Fibroblast of lung (primary cell): Measurements from ENCODE around the gene ACAP3. TPM values are rescaled to one million over a fixed set of nuclear protein-coding genes. Genes with fewer than 3 reads are reported as not detected.

Experiments
- DNase-seq, 2 donors: peaks; one replicate each; pipeline versions ENCODE4 v3.0.0 to v3.0.0-alpha.2; 2010; ENCODE audit warnings: low read depth in 2 of 2
- H2AFZ ChIP-seq: 2 replicates; pipeline ENCODE4 v1.5.1; 2012; ENCODE audit warnings: low read length, control low read depth, inconsistent platforms
- H3K27ac ChIP-seq: 2 replicates; pipeline ENCODE4 v1.5.1; 2011; ENCODE audit warnings: low read length, control low read depth; ENCODE audit not compliant: insufficient read depth
- H3K27me3 ChIP-seq: 2 replicates; pipeline ENCODE4 v1.5.1; 2011; ENCODE audit warnings: mild to moderate bottlenecking, low read length; ENCODE audit not compliant: control insufficient read depth, insufficient read depth
- H3K36me3 ChIP-seq: 2 replicates; pipeline ENCODE4 v1.5.1; 2011; ENCODE audit warnings: low read length; ENCODE audit not compliant: control insufficient read depth, insufficient read depth
- H3K4me1 ChIP-seq: 2 replicates; pipeline ENCODE4 v1.5.1; 2011; ENCODE audit warnings: low read length; ENCODE audit not compliant: control insufficient read depth, insufficient read depth; ENCODE audit errors: extremely low read depth
- H3K4me2 ChIP-seq: 2 replicates; pipeline ENCODE4 v1.5.1; 2011; ENCODE audit warnings: low read length, control low read depth; ENCODE audit not compliant: insufficient read depth; ENCODE audit errors: extremely low read depth
- H3K4me3 ChIP-seq, 4 experiments: fragments of 200-600 bp in 1 of 4; sonication (generic) in 1 of 4; replicated peaks in 1 of 4; 2 replicates each; pipeline ENCODE4 v1.5.1; 2011 to 2016; ENCODE audit warnings: low read length in 4 of 4, low read depth in 3 of 4, mild to moderate bottlenecking in 3 of 4, control low read depth in 2 of 4, inconsistent platforms in 1 of 4, mixed read lengths in 1 of 4; ENCODE audit not compliant: insufficient read depth in 1 of 4; ENCODE audit errors: control extremely low read depth in 1 of 4
- H3K79me2 ChIP-seq: 2 replicates; pipeline ENCODE4 v1.5.1; 2012; ENCODE audit warnings: mild to moderate bottlenecking, low read length, inconsistent platforms; ENCODE audit not compliant: control insufficient read depth, insufficient read depth
- H3K9ac ChIP-seq: 2 replicates; pipeline ENCODE4 v1.5.1; 2011; ENCODE audit warnings: mild to moderate bottlenecking, low read length, control low read depth; ENCODE audit not compliant: insufficient read depth
- H3K9me3 ChIP-seq: 2 replicates; pipeline ENCODE4 v1.5.1; 2012; ENCODE audit warnings: low read depth, low read length; ENCODE audit not compliant: control insufficient read depth, insufficient read depth
- H4K20me1 ChIP-seq: 2 replicates; pipeline ENCODE4 v1.5.1; 2011; ENCODE audit warnings: low read length; ENCODE audit not compliant: control insufficient read depth, insufficient read depth; ENCODE audit errors: extremely low read depth
- CTCF ChIP-seq, 2 donors: IDR thresholded peaks in 1 of 2; conservative IDR thresholded peaks in 1 of 2; 1 replicate in 1 of 2; 2 replicates in 1 of 2; pipeline ENCODE4 v1.5.1; 2011 to 2012; ENCODE audit warnings: low read length in 2 of 2, control low read depth in 1 of 2, inconsistent platforms in 1 of 2, low read depth in 1 of 2, mild to moderate bottlenecking in 1 of 2
- EZH2 ChIP-seq: IDR thresholded peaks from 2 replicates; pipeline ENCODE4 v1.5.1; 2012; ENCODE audit warnings: low read length, control low read depth, mild to moderate bottlenecking; ENCODE audit errors: missing control alignments
- polyA plus RNA-seq, 2 donors: library from polyadenylated mRNA; depleted of rRNA in 1 of 2; stranded (reverse) in 1 of 2; unstranded in 1 of 2; fragments of >200 nt; gene quantifications; 2 replicates each; pipeline ENCODE4 v1.2.1, GENCODE V29; 2011 to 2012; ENCODE audit warnings: missing spikeins in 1 of 2
- total RNA-seq: library from RNA; depleted of rRNA; stranded (reverse); fragments of >200 nt; gene quantifications from 2 replicates; pipeline ENCODE4 v1.2.1, GENCODE V29; 2014

ACAP3 gene
- total and polyA plus RNA-seq, 2 donors (not counting 1 experiment from before 2014, with no cell fraction given) = 15.3 to 50.9 TPM

- peak; percentile 78 to 89 for DNase-seq
- no peaks in the 10 kb centered on the region for H4K20me1 ChIP-seq
- H3K4me3 ChIP-seq = peak within 1 kb of the TSS; percentile 68 to 86 (median 84)
- H3K36me3 ChIP-seq = peaks cover 11% of the 10 kb centered on the region
- H3K27me3 ChIP-seq = no peaks in the 10 kb centered on the region
- H3K4me1 ChIP-seq = peaks cover 19% of the 10 kb centered on the region
- peaks cover 55% of the 10 kb centered on the region for H3K79me2 ChIP-seq
- no peaks in the 10 kb centered on the region for H3K9me3 ChIP-seq
- peak within 1 kb of the TSS; percentile 92 for H3K27ac ChIP-seq
- peak within 1 kb of the TSS; percentile 53 for H2AFZ ChIP-seq
- peak within 1 kb of the TSS; percentile 92 for H3K4me2 ChIP-seq
- peak within 1 kb of the TSS; percentile 96 for H3K9ac ChIP-seq
- TF ChIP-seq CTCF (conservative IDR thresholded peaks at IDR 0.05 in 1 of 2, IDR thresholded peaks at IDR 0.05 in 1 of 2; ENCODE audit: low read depth in 1 of 2, low read length in 2 of 2) (no peak), EZH2 (no peak)
Observed at GRCh38 chr1:1324524-1325287, 17.0 kb upstream of the ACAP3 start, which contains the start of the genes CPTP and INTS11. CPTP (plus strand) TSS chr1:1324802; CDS start chr1:1326911, 2,109 bp downstream. INTS11 (minus strand) TSS chr1:1324660; CDS start chr1:1324608, 52 bp downstream.

GRCh38 chr1:1324084-1324523, 16.4 kb upstream of the ACAP3 start:
- Histone ChIP-seq H3K4me3 (peak overlapping the region; percentile 53 to 85 (median 84)), H3K79me2 (peaks cover 61% of the 10 kb centered on the region), H3K36me3 (peaks cover 15% of the 10 kb centered on the region), H3K4me2 (peak overlapping the region; percentile 35), H3K9ac (peak overlapping the region; percentile 96), H3K27me3 (no peaks in the 10 kb centered on the region), H3K4me1 (peaks cover 19% of the 10 kb centered on the region), H2AFZ (no peak overlapping the region), H3K9me3 (no peaks in the 10 kb centered on the region), H4K20me1 (no peaks in the 10 kb centered on the region), H3K27ac (peak overlapping the region; percentile 92)
- TF ChIP-seq EZH2 (no peak), CTCF (conservative IDR thresholded peaks at IDR 0.05 in 1 of 2, IDR thresholded peaks at IDR 0.05 in 1 of 2; ENCODE audit: low read depth in 1 of 2, low read length in 2 of 2) (no peak)
- no peak for DNase-seq

GRCh38 chr1:1322952-1323351, 15.2 kb upstream of the ACAP3 start:
- H3K4me2 ChIP-seq = peak overlapping the region; percentile 59
- no peaks in the 10 kb centered on the region for H4K20me1 ChIP-seq
- no peaks in the 10 kb centered on the region for H3K9me3 ChIP-seq
- H3K9ac ChIP-seq = no peak overlapping the region
- H3K4me1 ChIP-seq = peaks cover 26% of the 10 kb centered on the region
- H3K27me3 ChIP-seq = no peaks in the 10 kb centered on the region
- H3K4me3 ChIP-seq = peak overlapping the region in 1 of 4 experiments; percentile 32
- DNase-seq = no peak
- H3K27ac ChIP-seq = no peak overlapping the region
- H2AFZ ChIP-seq = no peak overlapping the region
- TF ChIP-seq EZH2 (no peak), CTCF (conservative IDR thresholded peaks at IDR 0.05 in 1 of 2, IDR thresholded peaks at IDR 0.05 in 1 of 2; ENCODE audit: low read depth in 1 of 2, low read length in 2 of 2) (no peak)
- H3K36me3 ChIP-seq = peaks cover 17% of the 10 kb centered on the region
- H3K79me2 ChIP-seq = peaks cover 64% of the 10 kb centered on the region
